Endothelial cell (in vitro differentiated cells): ENCODE data around the gene TBL1Y. TPM values are rescaled to one million over a fixed set of nuclear protein-coding genes. Genes with fewer than 3 reads are reported as not detected.

Source experiments
- DNase-seq: peaks from one replicate; pipeline ENCODE4 v3.0.0; 2021; ENCODE audit warnings: low spot score
- H3K27ac Mint-ChIP-seq: one replicate; pipeline ENCODE4 v1.8.0; 2021; ENCODE audit warnings: mixed read lengths, inconsistent platforms; ENCODE audit not compliant: unreplicated experiment
- H3K27me3 Mint-ChIP-seq: one replicate; pipeline ENCODE4 v1.8.0; 2021; ENCODE audit warnings: mild to moderate bottlenecking, moderate library complexity, mixed read lengths, inconsistent platforms; ENCODE audit not compliant: unreplicated experiment
- H3K36me3 Mint-ChIP-seq: one replicate; pipeline ENCODE4 v1.8.0; 2021; ENCODE audit warnings: mild to moderate bottlenecking, low read depth, mixed read lengths, inconsistent platforms; ENCODE audit not compliant: unreplicated experiment
- H3K4me1 Mint-ChIP-seq: one replicate; pipeline ENCODE4 v1.8.0; 2021; ENCODE audit warnings: mild to moderate bottlenecking, mixed read lengths, inconsistent platforms; ENCODE audit not compliant: unreplicated experiment
- H3K4me3 Mint-ChIP-seq: one replicate; pipeline ENCODE4 v1.8.0; 2021; ENCODE audit warnings: mild to moderate bottlenecking, mixed read lengths, inconsistent platforms; ENCODE audit not compliant: unreplicated experiment
- H3K9me3 Mint-ChIP-seq: one replicate; pipeline ENCODE4 v1.8.0; 2021; ENCODE audit warnings: mixed read lengths, inconsistent platforms; ENCODE audit not compliant: unreplicated experiment
- CTCF ChIP-seq: fragments of 200-600 bp; sonication (generic); IDR thresholded peaks from one replicate; pipeline ENCODE4 v1.5.0; 2021; ENCODE audit warnings: antibody characterized with exemption; ENCODE audit not compliant: unreplicated experiment
- total RNA-seq: library from RNA; stranded (reverse); fragmentation: NEBNext Ultra II Directional; extraction: Animal tissue kit (Norgen Biotek cat#: 25700); gene quantifications from one replicate; pipeline ENCODE4 v1.2.1, GENCODE V29; 2021; ENCODE audit not compliant: unreplicated experiment

TBL1Y gene
- total RNA-seq, 1 donor from 2014 or later: 0.97 TPM

GRCh38 chrY:6999905-7000304 is 89.4 kb downstream of the TBL1Y start:
- H3K36me3 Mint-ChIP-seq: no peaks in the 10 kb centered on the region
- no peak for DNase-seq
- H3K27ac Mint-ChIP-seq: no peak overlapping the region
- H3K27me3 Mint-ChIP-seq: no peaks in the 10 kb centered on the region
- no peak overlapping the region for H3K4me3 Mint-ChIP-seq
- no peaks in the 10 kb centered on the region for H3K9me3 Mint-ChIP-seq
- peaks cover 5% of the 10 kb centered on the region for H3K4me1 Mint-ChIP-seq
- TF ChIP-seq CTCF: no peak

- DNase-seq: no peak
- H3K9me3 Mint-ChIP-seq: no peaks in the 10 kb centered on the region
- no peaks in the 10 kb centered on the region for H3K27me3 Mint-ChIP-seq
- H3K27ac Mint-ChIP-seq: no peak overlapping the region
- H3K36me3 Mint-ChIP-seq: no peaks in the 10 kb centered on the region
- H3K4me3 Mint-ChIP-seq: no peak overlapping the region
- no peak for TF ChIP-seq CTCF
- peaks cover 5% of the 10 kb centered on the region for H3K4me1 Mint-ChIP-seq
These were observed 92.1 kb downstream of the TBL1Y start for GRCh38 chrY:7002581-7002980.

- no peak for TF ChIP-seq CTCF
- H3K27ac Mint-ChIP-seq: no peak overlapping the region
- H3K36me3 Mint-ChIP-seq: no peaks in the 10 kb centered on the region
- no peaks in the 10 kb centered on the region for H3K27me3 Mint-ChIP-seq
- no peak overlapping the region for H3K4me3 Mint-ChIP-seq
- no peak for DNase-seq
- H3K4me1 Mint-ChIP-seq: no peaks in the 10 kb centered on the region
- no peaks in the 10 kb centered on the region for H3K9me3 Mint-ChIP-seq
These were observed 97.4 kb downstream of the TBL1Y start for GRCh38 chrY:7007911-7008310.

- Mint-ChIP-seq H3K9me3 (no peaks in the 10 kb centered on the region), H3K27ac (no peak overlapping the region), H3K36me3 (no peaks in the 10 kb centered on the region), H3K4me3 (no peak overlapping the region), H3K4me1 (no peaks in the 10 kb centered on the region), H3K27me3 (no peaks in the 10 kb centered on the region)
- no peak for DNase-seq
- TF ChIP-seq CTCF: no peak
These were observed 98.3 kb downstream of the TBL1Y start for GRCh38 chrY:7008578-7009355.

- no peaks in the 10 kb centered on the region for H3K27me3 Mint-ChIP-seq
- DNase-seq: no peak
These were observed 102.6 kb downstream of the TBL1Y start for GRCh38 chrY:7013051-7013450.

More at GRCh38 chrY:7013051-7013450, 102.6 kb downstream of the TBL1Y start:
- no peaks in the 10 kb centered on the region for H3K4me1 Mint-ChIP-seq
- TF ChIP-seq CTCF: no peak
- no peak overlapping the region for H3K4me3 Mint-ChIP-seq
- no peak overlapping the region for H3K27ac Mint-ChIP-seq
- H3K9me3 Mint-ChIP-seq: no peaks in the 10 kb centered on the region
- no peaks in the 10 kb centered on the region for H3K36me3 Mint-ChIP-seq
